HG02852 (cell line): ENCODE measurements around the gene CRHR1.

Experiments used
- ATAC-seq: cut with Tn5 transposase; IDR thresholded peaks from one replicate; pipeline ENCODE4 v1.9.1; 2021; ENCODE audit warnings: mild to moderate bottlenecking, moderate library complexity; ENCODE audit not compliant: unreplicated experiment

CRHR1 gene

DNA sequence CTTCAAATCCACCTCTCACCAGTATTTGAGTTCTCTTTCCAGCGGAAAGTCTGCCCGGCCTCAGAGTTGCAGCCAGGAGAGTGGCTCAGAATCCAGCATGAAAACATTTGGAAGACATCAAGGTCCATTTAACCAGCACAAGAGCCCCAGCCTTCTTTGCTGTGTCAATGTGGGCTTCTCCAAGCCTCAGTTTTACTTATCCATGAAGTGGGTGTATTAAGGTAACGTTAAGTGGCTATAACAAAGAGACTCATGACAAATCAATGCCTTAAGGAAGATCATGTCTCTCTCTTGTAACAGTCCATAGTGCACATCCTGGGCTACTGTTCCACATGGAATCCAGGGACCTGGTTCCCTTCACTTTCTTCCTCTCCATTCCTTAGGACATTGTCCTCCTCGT, 59.6 kb downstream of the CRHR1 start:
- no peak for ATAC-seq

DNA sequence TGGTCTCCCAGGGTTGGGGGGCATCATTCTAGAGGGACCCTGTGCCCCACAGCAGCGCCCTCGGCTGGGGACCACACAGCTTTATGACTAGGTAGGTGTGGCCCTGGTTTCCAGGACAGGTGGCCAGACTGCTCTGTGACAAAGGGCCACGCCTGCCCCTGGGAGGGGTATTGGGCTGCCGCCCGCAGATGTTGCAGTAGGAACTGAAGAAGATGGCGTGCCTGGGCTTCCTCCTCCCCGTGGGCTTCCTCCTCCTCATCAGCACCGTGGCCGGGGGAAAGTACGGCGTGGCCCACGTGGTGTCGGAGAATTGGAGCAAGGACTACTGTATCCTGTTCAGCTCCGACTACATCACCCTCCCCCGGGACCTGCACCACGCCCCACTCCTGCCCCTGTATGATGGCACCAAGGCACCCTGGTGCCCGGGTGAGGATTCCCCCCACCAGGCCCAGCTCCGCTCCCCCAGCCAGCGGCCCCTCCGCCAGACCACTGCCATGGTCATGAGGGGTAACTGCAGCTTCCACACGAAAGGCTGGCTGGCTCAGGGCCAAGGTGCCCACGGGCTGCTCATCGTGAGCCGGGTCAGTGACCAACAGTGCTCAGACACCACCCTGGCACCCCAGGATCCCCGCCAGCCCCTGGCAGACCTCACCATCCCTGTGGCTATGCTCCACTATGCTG, 60.7 kb downstream of the CRHR1 start, which contains the start of gene SPPL2C:
Gene SPPL2C, plus strand, starts transcription at position 187 of the 681 bp plus-strand sequence. Its CDS starts 26 bp downstream, at position 213.
- no peak for ATAC-seq

DNA sequence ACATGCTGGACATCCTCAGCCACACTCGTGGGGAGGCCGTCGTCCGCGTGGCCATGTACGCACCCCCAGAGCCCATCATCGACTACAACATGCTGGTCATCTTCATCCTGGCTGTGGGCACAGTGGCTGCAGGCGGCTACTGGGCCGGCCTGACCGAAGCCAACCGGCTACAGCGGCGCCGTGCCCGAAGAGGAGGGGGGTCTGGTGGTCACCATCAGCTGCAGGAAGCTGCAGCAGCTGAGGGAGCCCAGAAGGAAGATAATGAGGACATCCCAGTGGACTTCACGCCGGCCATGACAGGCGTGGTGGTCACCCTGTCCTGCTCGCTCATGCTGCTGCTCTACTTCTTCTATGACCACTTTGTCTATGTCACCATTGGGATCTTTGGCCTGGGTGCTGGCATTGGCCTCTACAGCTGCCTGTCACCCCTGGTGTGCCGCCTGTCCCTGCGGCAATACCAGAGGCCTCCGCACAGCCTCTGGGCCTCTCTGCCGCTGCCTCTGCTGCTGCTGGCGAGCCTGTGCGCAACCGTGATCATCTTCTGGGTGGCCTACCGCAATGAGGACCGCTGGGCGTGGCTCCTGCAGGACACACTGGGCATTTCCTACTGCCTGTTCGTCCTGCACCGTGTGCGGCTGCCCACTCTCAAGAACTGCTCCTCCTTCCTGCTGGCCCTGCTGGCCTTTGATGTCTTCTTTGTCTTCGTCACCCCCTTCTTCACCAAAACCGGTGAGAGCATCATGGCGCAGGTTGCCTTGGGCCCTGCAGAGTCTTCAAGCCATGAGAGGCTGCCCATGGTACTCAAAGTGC, 61.5 kb downstream of the CRHR1 start:
- ATAC-seq, result no peak

DNA sequence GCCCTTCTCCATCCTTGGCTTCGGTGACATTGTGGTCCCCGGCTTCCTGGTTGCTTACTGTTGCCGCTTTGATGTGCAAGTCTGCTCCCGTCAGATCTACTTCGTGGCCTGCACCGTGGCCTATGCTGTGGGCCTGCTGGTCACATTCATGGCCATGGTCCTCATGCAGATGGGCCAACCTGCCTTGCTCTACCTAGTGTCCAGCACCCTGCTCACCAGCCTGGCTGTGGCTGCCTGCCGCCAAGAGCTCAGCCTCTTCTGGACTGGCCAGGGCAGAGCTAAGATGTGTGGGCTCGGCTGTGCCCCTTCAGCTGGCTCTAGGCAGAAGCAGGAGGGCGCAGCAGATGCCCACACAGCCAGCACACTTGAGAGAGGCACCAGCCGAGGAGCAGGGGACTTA, 62.1 kb downstream of the CRHR1 start:
- no peak for ATAC-seq

DNA sequence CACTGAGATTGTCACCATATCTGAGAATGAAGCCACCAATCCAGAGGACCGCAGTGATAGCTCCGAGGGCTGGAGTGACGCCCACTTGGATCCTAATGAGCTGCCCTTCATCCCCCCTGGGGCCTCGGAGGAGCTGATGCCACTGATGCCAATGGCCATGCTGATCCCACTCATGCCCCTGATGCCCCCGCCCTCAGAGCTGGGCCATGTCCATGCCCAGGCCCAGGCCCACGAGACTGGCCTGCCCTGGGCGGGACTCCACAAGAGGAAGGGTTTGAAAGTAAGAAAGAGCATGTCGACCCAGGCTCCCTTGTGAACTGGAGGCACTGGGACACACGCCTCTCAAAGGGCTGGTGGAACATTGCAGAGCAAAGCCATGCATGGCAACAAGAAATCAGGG, 62.5 kb downstream of the CRHR1 start:
- ATAC-seq, result no peak

DNA sequence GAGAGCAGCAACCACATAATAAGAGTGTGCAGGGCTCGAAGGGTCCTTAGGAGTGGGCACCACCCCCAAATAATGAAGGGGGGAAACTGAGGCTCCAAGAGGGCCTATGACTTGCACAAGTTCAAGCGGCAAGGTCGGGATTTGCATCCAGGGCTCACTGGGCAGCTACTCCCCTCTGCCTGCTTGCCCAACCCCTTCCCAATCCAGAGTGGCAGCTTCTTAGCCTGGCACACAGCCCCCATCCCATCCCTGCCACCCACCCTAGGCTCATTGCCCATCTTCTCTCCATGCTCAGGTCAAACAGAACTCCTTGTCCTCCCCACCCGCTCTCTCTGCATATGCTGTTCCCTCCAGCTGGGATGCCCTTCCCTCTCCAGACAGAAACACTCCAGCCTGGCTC, 63.0 kb downstream of the CRHR1 start:
- ATAC-seq, result no peak

DNA sequence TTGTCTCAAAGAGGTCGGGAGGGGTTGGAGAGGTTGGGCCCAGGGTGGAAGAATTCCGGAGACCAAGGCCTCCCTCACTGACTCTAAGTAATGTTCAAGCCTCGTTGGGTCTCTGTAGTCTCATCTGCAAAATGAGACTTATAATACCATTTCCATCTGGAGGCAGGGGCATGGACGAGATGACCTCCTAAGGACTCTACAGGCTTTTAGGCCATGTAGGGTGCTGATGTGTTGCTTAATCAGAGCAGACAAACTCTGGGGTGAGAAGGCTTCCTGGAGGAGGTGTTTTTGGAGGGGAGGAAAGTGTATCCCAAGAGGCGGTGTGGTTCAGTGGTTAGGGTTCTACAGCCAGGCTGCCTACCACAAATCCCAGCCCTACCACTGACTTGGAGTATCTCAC, 63.6 kb downstream of the CRHR1 start:
- no peak for ATAC-seq

DNA sequence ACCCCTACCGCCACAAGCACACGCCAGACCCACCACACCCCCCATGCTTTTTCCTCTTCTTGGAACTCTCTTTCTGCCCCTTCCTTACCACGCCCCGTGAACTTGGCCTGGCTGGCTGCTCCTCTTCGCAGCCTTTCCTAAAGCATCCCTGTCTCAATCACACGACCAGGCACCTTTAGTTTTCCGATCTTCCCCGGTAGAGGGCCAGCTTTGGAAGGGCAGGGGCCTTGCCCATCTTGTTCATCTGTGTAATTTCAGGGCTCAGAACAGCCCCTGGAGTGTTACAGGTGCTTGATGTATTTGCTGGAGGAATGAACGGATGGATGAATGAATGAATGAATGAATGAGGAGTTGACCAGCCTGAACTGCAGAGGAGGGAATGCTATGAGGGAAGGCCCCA, 64.3 kb downstream of the CRHR1 start:
- ATAC-seq, result no peak

DNA sequence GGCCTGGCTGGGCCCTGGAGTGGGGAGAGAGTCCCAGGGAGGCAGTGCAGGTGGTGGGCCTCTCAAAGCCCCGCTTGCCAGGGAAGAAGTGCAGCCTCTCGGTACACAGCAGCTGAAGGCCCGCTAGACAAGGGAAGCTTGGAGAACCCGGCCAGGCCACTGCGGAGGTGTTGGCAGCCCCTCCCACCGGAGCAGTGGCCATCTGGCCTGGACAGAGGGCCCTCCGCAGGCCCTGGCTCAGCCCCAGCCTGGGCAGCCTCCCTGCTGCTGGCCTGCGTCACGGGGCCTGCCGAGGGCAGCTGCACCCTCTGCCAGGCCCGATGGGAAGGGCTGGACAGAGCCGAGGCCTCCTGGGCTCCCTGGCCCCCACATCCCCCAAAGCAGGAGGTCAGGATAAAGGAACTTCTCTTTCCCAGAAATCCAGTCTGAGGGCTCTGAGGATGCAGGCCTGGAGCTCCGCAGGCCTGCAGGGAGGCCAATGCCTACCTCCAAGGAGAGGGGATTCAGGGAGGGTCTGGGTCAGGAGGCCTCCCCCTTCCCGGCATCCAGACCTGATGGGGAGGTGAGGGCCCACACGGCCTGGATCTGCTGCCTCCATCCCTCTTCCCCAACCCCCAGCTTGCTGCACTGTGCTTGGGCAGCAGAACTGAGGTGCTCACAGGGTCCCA, 64.9 kb downstream of the CRHR1 start:
- no peak for ATAC-seq

DNA sequence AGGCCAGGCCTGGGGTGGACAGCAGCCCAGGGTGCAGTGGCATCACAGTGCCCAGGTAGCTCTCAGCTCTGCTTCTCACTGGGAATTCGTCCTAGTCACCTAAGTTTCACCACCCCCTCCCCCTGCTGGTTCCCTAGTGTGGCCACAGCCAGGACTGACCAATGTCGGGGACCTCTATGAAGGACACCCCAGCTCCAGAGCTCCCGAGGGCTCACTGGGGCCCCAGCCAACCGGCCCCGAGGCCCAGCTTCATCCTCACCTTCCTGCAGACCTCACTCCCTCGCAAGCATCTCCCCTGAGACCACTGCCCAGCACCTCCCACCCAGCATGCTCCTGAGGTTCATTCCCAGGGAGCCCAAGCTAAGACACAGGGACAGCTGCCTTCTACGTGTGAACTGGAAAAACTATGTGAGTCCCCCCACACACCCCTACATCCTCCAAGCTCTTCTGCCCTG, 65.4 kb downstream of the CRHR1 start:
- no peak for ATAC-seq

DNA sequence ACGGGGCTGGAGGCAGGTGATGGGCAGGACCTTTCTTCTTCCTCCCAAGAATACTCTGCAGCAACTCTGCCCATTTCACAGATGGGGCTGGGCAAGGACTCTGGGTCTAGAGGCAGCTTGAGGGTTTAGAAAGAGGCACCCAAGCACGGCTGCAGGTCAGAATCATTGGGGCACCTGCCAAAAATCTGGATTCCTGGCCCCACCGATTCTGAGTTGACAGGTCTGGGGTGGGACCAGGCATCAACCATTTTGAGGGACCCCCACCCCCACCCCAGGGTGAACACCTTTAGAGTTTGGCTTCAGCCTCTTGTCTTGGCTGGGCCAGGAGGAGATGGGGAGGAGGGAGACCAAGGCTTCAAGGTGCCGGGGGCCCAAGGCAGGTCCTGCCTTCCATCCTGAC, 65.9 kb downstream of the CRHR1 start:
- no peak for ATAC-seq

DNA sequence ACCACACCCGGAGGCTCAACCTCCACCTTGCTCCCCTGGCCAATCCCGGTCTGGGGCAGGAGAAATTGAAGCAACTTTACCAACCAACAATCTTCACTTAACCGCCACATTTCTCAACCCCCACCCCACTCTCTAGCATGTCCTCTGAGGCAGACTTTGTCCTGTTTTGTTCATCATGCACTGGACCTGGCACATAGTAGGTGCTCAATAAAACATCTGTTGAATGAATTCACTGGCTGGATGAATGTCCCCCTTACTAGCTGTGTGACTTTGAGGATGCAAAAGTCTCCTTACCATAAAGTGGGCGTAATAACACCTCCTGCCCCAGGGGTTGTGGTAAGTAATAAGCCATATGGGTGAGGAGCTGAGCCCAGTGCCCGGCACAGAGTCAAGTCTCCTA, 66.3 kb downstream of the CRHR1 start:
- ATAC-seq, result no peak

DNA sequence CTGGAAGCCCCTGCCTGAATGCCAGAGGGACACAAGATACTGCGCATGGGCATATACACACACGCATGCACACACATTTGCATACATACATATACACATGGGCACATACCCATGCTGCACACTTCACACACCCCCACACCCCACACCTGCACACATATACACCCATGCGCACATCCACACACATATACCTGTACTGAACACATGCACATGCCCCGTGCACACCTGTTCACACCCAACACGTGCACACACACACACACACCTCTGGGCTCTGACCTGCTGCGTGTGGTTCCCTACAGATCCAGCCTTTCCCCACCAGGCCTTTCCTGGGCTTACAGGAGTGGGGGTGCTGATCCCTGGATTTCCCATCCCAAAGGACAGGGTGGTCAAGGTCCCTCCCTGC, 66.9 kb downstream of the CRHR1 start:
- no peak for ATAC-seq

DNA sequence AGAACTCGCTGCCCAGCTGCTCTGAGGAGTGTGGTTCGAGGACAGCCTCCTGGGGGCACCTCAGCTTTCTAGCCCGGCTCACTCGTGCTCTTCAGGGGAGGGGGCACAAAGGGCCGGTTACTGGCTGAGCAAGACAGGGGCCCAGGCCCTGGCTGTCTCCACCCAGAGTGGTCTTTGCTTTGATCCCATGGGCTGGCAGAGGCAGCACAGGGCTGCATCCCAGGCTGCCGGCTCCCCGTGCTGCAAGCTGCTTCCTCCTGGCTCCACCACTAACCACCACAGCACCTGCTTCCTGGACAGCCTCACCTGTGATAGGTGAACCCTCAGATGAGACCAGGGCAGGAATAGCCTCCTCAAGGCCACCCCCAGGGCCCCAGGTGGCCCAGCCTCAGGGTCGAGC, 67.3 kb downstream of the CRHR1 start:
- no peak for ATAC-seq

DNA sequence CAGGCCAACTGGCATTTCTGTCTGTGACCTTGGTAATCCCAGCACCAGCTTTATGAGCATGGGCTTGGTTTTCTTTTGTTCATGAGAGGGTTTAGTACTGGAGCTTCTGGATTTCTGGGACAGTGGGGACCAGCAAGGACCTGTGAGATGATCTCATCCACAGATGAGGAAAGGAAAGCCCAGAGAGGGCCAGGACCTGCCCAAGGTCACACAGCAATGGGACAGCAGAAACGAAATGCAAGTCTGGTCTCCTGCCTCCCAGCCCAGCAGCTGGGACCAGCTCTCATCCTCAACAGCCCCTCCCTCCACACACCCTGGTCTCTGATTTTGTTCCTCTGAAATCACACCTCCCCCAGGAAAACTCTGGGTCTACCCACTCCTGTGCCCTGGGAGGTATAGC, 67.8 kb downstream of the CRHR1 start:
- ATAC-seq, result no peak

DNA sequence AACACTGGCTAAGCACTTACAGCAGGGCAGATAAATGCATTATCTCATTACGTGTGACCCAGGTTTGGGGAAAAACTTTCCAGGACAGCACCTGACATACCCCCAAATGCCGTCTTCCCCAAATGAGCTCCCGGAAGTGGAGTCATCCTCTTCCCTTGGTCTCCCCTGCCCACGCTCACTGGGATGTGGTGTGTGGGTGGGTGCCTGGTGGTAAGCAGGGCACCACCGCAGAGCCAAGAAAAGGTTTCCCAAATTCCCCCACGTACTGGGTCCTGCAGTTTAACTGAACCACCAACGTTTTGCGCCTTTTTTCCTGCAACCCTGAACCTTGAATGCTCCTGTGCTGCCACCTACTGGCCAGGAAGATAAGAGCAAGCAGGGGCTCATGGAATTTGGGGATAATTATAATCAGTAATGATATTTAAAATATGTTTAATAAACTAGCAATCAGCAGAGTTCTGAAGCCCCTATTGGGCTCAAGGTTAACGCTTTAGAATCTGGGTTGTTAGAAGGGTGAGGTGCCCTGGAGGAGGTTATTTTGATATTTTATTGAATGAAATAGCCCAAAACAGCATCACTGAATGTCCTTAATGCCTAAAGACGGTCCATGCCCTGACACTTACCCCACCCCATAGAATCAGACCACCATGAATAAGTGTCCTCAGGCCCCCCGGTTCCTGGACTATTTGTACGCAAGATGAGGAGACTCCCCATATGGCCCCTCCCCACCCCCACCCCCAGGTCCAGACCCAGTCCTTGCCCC, 68.6 kb downstream of the CRHR1 start:
- no peak for ATAC-seq

DNA sequence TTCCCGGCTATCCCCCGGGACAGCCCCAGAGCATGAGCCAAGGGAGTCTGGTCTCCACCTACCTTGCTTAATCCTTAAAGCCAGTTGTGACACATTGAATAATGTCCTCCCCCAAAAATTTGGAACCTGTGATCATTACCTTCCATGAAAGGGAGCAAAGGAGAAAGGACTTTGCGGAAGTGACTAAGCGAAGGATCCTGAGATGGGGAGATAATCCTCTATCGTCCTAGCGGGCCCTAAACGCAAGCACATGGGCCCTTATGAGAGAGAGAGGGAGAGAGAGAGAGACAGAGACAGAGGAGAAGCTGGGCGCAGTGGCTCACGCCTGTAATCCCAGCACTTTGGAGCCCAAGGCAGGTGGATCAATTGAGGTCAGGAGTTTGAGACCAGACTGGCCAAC, 70.1 kb downstream of the CRHR1 start:
- no peak for ATAC-seq

DNA sequence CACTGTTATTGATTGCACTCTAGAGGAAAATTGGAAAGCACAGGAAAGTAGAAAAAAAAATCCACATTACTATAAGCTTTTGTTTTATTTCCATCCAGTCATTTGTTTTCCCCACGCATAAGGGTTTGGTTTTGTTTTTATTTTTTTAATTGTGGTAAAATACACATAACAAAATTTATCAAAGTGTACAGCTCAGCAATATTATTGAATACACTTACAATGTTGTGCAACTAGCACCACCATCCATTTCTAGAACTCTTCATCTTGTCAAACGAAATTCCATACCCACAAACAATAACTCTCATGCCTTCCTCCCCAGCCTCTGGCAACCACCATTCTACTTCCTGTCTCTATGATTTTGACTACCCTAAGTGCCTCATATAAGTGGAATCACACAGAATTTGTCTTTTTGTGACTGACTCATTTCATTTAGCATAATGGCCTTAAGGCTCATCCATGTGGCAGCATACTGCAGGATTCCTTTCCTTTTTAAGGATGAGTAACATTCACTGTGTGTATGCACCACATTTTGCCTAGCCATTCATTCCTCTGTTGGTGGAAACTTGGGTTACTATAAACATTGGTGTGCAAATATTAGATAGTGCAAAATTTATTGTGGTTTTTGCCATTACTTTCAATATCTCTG, 71.7 kb downstream of the CRHR1 start:
- ATAC-seq, result no peak

DNA sequence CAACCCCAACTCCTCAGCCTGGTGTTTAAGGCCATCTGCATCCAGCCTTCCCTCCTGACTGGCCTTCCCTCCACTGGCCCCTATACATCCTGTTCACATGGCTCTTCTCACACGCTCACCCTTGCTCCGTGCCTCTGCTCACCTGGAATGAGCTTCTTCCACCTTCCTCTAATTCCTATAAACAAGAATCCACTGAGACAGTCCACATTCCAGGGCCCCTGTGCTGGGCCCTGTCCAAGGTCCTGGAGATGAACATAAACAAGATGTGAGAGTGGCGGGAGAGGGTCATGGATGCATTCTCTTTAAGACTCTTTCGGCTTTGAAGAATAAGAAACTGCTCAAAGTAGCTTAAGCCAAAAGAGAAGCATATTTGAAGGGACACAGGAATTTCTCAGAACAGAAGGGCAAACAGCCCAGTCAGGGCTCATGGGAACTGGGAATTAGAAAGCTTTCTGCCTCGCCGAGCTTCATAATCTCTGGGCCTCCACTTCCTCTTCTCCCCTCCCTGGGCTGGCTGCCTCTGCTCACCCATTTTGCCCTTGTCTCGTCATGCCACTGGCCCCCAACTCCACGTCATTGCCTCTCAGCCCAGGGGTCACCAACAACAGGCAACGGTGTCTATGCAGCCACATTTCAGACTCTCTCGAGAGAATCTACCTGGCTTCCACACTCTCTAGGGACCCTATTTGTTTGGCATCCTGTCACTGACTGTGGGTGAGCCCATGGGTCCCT, 74.0 kb downstream of the CRHR1 start:
- no peak for ATAC-seq

DNA sequence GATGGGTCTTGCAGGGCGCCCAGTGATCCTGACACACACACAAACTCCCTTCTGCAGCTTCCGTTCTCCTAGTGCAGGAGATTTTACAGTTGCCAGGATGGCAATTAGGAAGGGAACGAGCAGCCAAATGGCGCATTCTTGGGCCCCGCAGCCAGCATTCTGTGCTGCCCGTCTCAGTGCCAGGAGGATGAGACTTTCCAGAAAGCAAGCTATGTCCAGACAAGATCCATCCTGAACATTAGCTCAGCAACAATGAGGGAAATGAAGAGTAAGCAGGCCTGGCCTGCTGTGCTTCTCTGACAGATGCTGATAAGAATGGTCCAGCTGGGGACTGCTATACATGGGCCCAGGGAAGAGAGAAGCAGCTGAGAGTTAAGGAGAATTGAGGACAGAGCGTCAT, 77.0 kb downstream of the CRHR1 start:
- ATAC-seq, result no peak
